Glutamatergic neuron (in vitro differentiated cells): Measurements from ENCODE around the gene NEK7. TPM values are rescaled to one million over a fixed set of nuclear protein-coding genes. Genes with fewer than 3 reads are reported as not detected.

Experiments used
- DNase-seq: peaks from one replicate; pipeline ENCODE4 v3.0.0; 2022
- H3K27ac Mint-ChIP-seq: one replicate; pipeline ENCODE4 v1.8.0; 2020; ENCODE audit warnings: mild to moderate bottlenecking, mixed read lengths, inconsistent platforms; ENCODE audit not compliant: unreplicated experiment
- H3K27me3 Mint-ChIP-seq: one replicate; pipeline ENCODE4 v1.8.0; 2020; ENCODE audit warnings: mild to moderate bottlenecking, moderate library complexity, mixed read lengths, inconsistent platforms; ENCODE audit not compliant: unreplicated experiment
- H3K36me3 Mint-ChIP-seq: one replicate; pipeline ENCODE4 v1.8.0; 2020; ENCODE audit warnings: mild to moderate bottlenecking, mixed read lengths, inconsistent platforms; ENCODE audit not compliant: unreplicated experiment
- H3K4me1 Mint-ChIP-seq: one replicate; pipeline ENCODE4 v1.8.0; 2020; ENCODE audit warnings: mild to moderate bottlenecking, low read depth, mixed read lengths, inconsistent platforms; ENCODE audit not compliant: unreplicated experiment
- H3K4me3 Mint-ChIP-seq: one replicate; pipeline ENCODE4 v1.8.0; 2020; ENCODE audit warnings: mild to moderate bottlenecking, mixed read lengths, inconsistent platforms; ENCODE audit not compliant: unreplicated experiment
- H3K9me3 Mint-ChIP-seq: one replicate; pipeline ENCODE4 v1.8.0; 2020; ENCODE audit warnings: mild to moderate bottlenecking, moderate library complexity, mixed read lengths, inconsistent platforms; ENCODE audit not compliant: unreplicated experiment
- total RNA-seq: library from RNA; stranded (reverse); fragmentation: NEBNext Ultra II Directional; extraction: Animal tissue kit (Norgen Biotek cat#: 25700); gene quantifications from one replicate; pipeline ENCODE4 v1.2.1, GENCODE V29; 2021; ENCODE audit not compliant: unreplicated experiment
- TF ChIP-seq, protein P1 (sequence below): fragments of 200-600 bp; sonication (generic); IDR thresholded peaks from one replicate; pipeline ENCODE4 v1.5.0; 2021; ENCODE audit not compliant: partially characterized antibody, unreplicated experiment

NEK7 gene
- total RNA-seq, 1 donor from 2014 or later, result 11.5 TPM

DNA sequence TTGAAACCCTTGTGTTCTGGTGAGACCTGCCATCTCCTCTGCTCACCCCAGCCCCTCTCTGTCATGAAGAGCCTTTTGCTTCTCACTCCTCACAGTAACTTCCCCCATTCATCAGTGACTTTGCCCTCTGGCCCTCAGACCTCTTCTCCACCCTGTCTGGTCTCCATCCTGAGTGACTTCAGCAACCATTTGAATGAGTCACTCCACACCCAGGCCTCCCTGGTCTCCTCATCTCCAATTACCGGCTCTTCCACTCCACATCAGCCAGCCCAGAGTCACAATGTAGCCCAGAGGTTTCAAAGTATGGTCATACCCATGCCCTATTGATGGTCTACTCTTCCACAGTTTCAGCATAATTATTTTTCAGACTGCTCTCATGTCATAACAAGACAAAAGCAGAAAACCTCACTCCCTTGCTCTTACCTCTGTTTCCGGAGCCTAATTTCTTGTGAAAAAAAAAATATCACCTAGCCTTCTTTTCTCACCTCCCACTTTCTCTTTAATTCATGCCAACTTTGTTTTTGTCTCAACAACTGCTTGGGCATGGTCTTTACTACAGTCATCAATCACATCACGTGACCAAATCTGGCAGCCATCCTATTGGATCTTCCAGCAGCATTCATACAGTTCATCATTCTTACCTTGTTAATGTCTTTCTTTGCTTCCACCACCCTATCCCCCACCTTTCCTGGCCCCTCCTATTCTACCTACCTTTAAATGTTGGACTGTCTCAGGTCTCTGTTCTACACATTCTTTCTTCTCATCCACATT, 35.6 kb upstream of the NEK7 start:
- Mint-ChIP-seq H3K36me3 (no peaks in the 10 kb centered on the region), H3K4me1 (no peaks in the 10 kb centered on the region), H3K4me3 (no peak overlapping the region), H3K27me3 (peaks cover 3% of the 10 kb centered on the region), H3K27ac (no peak overlapping the region), H3K9me3 (peaks cover 2% of the 10 kb centered on the region)
- DNase-seq, result no peak
- TF ChIP-seq, protein P1, sequence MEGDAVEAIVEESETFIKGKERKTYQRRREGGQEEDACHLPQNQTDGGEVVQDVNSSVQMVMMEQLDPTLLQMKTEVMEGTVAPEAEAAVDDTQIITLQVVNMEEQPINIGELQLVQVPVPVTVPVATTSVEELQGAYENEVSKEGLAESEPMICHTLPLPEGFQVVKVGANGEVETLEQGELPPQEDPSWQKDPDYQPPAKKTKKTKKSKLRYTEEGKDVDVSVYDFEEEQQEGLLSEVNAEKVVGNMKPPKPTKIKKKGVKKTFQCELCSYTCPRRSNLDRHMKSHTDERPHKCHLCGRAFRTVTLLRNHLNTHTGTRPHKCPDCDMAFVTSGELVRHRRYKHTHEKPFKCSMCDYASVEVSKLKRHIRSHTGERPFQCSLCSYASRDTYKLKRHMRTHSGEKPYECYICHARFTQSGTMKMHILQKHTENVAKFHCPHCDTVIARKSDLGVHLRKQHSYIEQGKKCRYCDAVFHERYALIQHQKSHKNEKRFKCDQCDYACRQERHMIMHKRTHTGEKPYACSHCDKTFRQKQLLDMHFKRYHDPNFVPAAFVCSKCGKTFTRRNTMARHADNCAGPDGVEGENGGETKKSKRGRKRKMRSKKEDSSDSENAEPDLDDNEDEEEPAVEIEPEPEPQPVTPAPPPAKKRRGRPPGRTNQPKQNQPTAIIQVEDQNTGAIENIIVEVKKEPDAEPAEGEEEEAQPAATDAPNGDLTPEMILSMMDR, result no peak

DNA sequence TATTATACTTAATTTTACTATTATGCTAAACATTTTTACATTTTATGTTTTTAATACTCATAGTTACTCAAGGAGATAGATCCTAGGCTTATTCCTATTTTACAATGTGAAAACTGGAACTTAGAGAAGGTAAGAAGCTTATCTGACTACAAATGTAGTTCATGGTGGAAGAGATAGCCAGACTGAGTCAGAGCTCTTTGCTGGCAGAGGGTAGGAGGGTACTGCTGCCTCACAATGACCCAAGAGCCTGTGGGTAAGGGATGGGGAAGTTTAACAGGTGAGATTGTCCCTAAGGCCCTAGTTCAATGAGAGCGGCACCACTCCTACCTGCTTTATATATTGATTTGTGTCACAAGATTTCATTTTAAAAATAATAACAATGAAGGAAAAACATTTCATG, 34.1 kb upstream of the NEK7 start:
- H3K4me1 Mint-ChIP-seq, result no peaks in the 10 kb centered on the region
- peaks cover 3% of the 10 kb centered on the region for H3K27me3 Mint-ChIP-seq
- H3K36me3 Mint-ChIP-seq, result no peaks in the 10 kb centered on the region
- DNase-seq, result no peak
- H3K4me3 Mint-ChIP-seq, result no peak overlapping the region
- H3K27ac Mint-ChIP-seq, result no peak overlapping the region
- H3K9me3 Mint-ChIP-seq, result peaks cover 2% of the 10 kb centered on the region
- TF ChIP-seq, protein P1, result no peak

DNA sequence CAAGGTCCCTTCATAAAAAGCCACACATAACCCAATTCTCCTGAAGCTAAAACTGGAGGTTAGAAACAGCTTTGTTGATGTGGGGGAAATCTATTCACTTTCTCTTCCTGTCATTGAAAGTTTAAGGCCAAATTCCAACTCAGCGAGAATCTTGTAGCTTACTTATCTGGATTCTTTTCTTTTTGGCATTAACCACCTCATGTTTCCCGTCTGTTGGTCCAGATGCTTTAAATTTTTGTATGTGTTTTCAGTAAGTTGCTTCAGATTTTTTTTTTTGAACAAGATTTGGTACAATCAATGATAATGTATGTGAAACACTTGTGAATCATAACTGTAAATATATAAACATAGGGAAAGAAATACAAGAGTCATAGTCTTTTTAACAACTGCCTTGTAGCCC, 33.7 kb upstream of the NEK7 start:
- peaks cover 2% of the 10 kb centered on the region for H3K9me3 Mint-ChIP-seq
- H3K27ac Mint-ChIP-seq, result no peak overlapping the region
- TF ChIP-seq, protein P1, result no peak

DNA sequence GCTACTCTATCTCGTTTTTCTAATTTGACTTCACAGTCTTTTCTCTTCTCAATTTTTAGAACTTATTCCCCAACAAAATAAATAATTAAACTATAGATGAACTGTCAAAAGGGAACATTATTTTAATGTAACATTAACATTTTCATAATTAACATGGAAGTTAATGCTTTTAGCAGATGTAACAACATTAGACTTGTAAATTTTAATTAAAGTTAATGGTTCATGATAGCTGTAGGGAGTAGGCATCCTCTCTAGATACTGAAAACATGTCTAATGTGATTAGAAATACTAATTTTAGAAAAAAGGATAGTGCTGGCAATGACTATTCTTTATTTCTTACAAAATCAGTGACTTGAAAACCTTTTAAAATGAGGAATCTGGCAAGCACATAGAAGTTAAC, 32.1 kb upstream of the NEK7 start:
- Mint-ChIP-seq H3K9me3 (peaks cover 2% of the 10 kb centered on the region), H3K4me3 (no peak overlapping the region)
- TF ChIP-seq, protein P1, result no peak

More for the DNA sequence above, 33.7 kb upstream of the NEK7 start:
- H3K27me3 Mint-ChIP-seq, result peaks cover 3% of the 10 kb centered on the region
- H3K4me1 Mint-ChIP-seq, result no peaks in the 10 kb centered on the region
- no peaks in the 10 kb centered on the region for H3K36me3 Mint-ChIP-seq
- DNase-seq, result no peak
- H3K4me3 Mint-ChIP-seq, result no peak overlapping the region

DNA sequence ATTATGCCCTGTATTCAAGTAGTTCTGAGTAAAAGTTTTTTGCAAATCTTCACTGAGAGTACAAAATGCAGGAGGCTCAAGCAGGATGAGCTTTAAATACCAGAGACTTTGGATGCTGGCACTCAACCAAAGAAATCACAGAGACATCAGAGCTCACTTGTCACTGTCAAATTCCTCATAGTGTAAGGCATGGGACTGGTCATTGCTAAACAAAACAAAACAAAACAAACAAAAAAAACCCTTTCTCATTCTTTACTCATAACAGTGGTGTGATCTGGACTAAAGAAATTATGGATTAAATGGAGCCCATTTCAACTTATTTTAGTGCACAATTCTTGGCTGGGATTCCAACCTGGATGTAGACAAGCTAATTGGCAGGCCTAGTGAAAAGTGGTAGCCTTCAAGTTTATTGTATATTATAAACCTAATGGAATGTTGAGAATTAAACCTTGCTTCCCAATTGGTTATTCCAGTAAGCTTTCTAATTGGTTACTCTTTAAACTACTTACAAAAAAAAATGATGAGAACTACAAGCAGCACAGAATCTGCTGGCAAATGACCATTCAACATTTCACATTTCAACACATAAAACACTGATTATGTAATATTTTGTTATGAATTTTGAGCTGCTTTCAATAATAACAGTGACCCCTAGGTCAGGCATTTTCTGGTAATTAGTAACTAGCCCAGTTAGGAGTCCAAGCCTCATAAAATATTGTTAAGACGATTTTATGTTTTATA, 30.6 kb upstream of the NEK7 start:
- Mint-ChIP-seq H3K27ac (no peak overlapping the region), H3K36me3 (no peaks in the 10 kb centered on the region), H3K4me3 (no peak overlapping the region), H3K9me3 (peaks cover 2% of the 10 kb centered on the region), H3K4me1 (no peaks in the 10 kb centered on the region), H3K27me3 (peaks cover 3% of the 10 kb centered on the region)
- no peak for DNase-seq
- TF ChIP-seq, protein P1, result no peak

More for the DNA sequence above, 32.1 kb upstream of the NEK7 start:
- H3K36me3 Mint-ChIP-seq, result no peaks in the 10 kb centered on the region
- no peak overlapping the region for H3K27ac Mint-ChIP-seq
- no peak for DNase-seq
- peaks cover 3% of the 10 kb centered on the region for H3K27me3 Mint-ChIP-seq
- H3K4me1 Mint-ChIP-seq, result no peaks in the 10 kb centered on the region
